ENCODE data around the gene HSPA6. TPM values are rescaled to one million over a fixed set of nuclear protein-coding genes. Genes with fewer than 3 reads are reported as not detected.

HSPA6 gene
- total and polyA plus RNA-seq, 2 experiments from 2014 or later = 0.50 to 13.2 TPM

GRCh38 chr1:161501234-161501633 lies 23.1 kb upstream of the HSPA6 start:
- Histone ChIP-seq H3K27me3 (peaks cover 15% of the 10 kb centered on the region), H3K79me2 (no peaks in the 10 kb centered on the region), H4K20me1 (ENCODE audit: insufficient read depth, poor library complexity, severe bottlenecking) (no peaks in the 10 kb centered on the region), H3K4me3 (no peak overlapping the region), H3K4me2 (no peak overlapping the region), H3K9me3 (ENCODE audit: low read depth) (no peaks in the 10 kb centered on the region), H3K36me3 (replicated peaks; ENCODE audit: insufficient read depth, low read depth) (no peaks in the 10 kb centered on the region), H3K9me2 (replicated peaks; ENCODE audit: insufficient read depth) (no peaks in the 10 kb centered on the region), H3K27ac (no peak overlapping the region), H2AFZ (no peak overlapping the region), H3K4me1 (ENCODE audit: insufficient read depth) (no peaks in the 10 kb centered on the region)
- 100% methylated on average over 1 of the region's 1 CpG for WGBS (ENCODE audit: low lambda C conversion rate, missing lambda C conversion rate)
- DNase-seq (ENCODE audit: low spot score) = no peak
- TF ChIP-seq EZH2phosphoT487 (IDR thresholded peaks at IDR 0.05; ENCODE audit: low read depth, severe bottlenecking, unreplicated experiment) (no peak), EZH2 (IDR thresholded peaks at IDR 0.05; ENCODE audit: borderline replicate concordance) (no peak)
- TF ChIP-seq, protein P1, sequence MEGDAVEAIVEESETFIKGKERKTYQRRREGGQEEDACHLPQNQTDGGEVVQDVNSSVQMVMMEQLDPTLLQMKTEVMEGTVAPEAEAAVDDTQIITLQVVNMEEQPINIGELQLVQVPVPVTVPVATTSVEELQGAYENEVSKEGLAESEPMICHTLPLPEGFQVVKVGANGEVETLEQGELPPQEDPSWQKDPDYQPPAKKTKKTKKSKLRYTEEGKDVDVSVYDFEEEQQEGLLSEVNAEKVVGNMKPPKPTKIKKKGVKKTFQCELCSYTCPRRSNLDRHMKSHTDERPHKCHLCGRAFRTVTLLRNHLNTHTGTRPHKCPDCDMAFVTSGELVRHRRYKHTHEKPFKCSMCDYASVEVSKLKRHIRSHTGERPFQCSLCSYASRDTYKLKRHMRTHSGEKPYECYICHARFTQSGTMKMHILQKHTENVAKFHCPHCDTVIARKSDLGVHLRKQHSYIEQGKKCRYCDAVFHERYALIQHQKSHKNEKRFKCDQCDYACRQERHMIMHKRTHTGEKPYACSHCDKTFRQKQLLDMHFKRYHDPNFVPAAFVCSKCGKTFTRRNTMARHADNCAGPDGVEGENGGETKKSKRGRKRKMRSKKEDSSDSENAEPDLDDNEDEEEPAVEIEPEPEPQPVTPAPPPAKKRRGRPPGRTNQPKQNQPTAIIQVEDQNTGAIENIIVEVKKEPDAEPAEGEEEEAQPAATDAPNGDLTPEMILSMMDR (IDR thresholded peaks at IDR 0.05; ENCODE audit: poor library complexity) = no peak

GRCh38 chr1:161502181-161502580 lies 22.2 kb upstream of the HSPA6 start:
- H3K4me3 ChIP-seq = no peak overlapping the region
- TF ChIP-seq EZH2phosphoT487 (IDR thresholded peaks at IDR 0.05; ENCODE audit: low read depth, severe bottlenecking, unreplicated experiment) = no peak
- no peak for TF ChIP-seq EZH2 (IDR thresholded peaks at IDR 0.05; ENCODE audit: borderline replicate concordance)
- TF ChIP-seq, protein P1 (IDR thresholded peaks at IDR 0.05; ENCODE audit: poor library complexity) = no peak
- no peak overlapping the region for H2AFZ ChIP-seq

GRCh38 chr1:161502641-161503393 lies 21.5 kb upstream of the HSPA6 start:
- H3K9me2 ChIP-seq (replicated peaks; ENCODE audit: insufficient read depth) = no peaks in the 10 kb centered on the region
- WGBS (ENCODE audit: low lambda C conversion rate, missing lambda C conversion rate) = 0% methylated on average over 1 of the region's 1 CpG
- no peak overlapping the region for H3K27ac ChIP-seq
- H3K36me3 ChIP-seq (replicated peaks; ENCODE audit: insufficient read depth, low read depth) = no peaks in the 10 kb centered on the region
- H3K4me2 ChIP-seq = no peak overlapping the region
- H3K4me1 ChIP-seq (ENCODE audit: insufficient read depth) = peaks cover 5% of the 10 kb centered on the region
- peaks cover 7% of the 10 kb centered on the region for H3K27me3 ChIP-seq
- H2AFZ ChIP-seq = no peak overlapping the region
- no peaks in the 10 kb centered on the region for H3K9me3 ChIP-seq (ENCODE audit: low read depth)
- DNase-seq (ENCODE audit: low spot score) = no peak
- no peaks in the 10 kb centered on the region for H3K79me2 ChIP-seq
- TF ChIP-seq EZH2phosphoT487 (IDR thresholded peaks at IDR 0.05; ENCODE audit: low read depth, severe bottlenecking, unreplicated experiment) (no peak), EZH2 (IDR thresholded peaks at IDR 0.05; ENCODE audit: borderline replicate concordance) (no peak)
- TF ChIP-seq, protein P1 (IDR thresholded peaks at IDR 0.05; ENCODE audit: poor library complexity) = no peak
- H3K4me3 ChIP-seq = no peak overlapping the region
- H4K20me1 ChIP-seq (ENCODE audit: insufficient read depth, poor library complexity, severe bottlenecking) = no peaks in the 10 kb centered on the region

More at GRCh38 chr1:161502181-161502580, 22.2 kb upstream of the HSPA6 start:
- no peak for DNase-seq (ENCODE audit: low spot score)
- H3K4me2 ChIP-seq = no peak overlapping the region
- H3K27me3 ChIP-seq = peaks cover 12% of the 10 kb centered on the region
- H3K9me2 ChIP-seq (replicated peaks; ENCODE audit: insufficient read depth) = no peaks in the 10 kb centered on the region
- H3K79me2 ChIP-seq = no peaks in the 10 kb centered on the region
- H3K9me3 ChIP-seq (ENCODE audit: low read depth) = no peaks in the 10 kb centered on the region
- WGBS (ENCODE audit: low lambda C conversion rate, missing lambda C conversion rate) = 48% methylated on average over 4 of the region's 4 CpGs
- H4K20me1 ChIP-seq (ENCODE audit: insufficient read depth, poor library complexity, severe bottlenecking) = no peaks in the 10 kb centered on the region
- no peaks in the 10 kb centered on the region for H3K36me3 ChIP-seq (replicated peaks; ENCODE audit: insufficient read depth, low read depth)
- H3K27ac ChIP-seq = no peak overlapping the region
- peaks cover 5% of the 10 kb centered on the region for H3K4me1 ChIP-seq (ENCODE audit: insufficient read depth)
